ENCODE results near the gene SUN3.

DNA sequence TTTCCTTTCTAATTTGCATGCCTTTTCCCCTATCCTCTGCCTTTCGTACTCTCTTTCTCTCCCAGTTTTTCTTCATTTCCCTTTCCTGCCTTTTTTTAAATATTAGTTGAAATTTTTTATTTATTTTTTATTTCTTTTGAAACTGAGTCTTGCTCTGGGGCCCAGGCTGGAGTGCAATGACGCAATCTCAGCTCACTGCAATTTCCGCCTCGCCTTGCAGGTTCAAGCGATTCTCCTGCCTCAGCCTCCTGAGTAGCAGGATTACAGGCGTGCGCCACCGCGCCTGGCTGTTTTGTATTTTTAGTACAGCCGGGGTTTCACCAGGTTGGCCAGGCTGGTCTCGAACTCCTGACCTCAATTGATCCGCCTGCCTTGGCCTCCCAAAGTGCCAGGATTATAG is 29.5 kb downstream of the SUN3 start:
- TF ChIP-seq NFYB (IDR thresholded peaks at IDR 0.05; ENCODE audit: insufficient read depth, low read depth, low read length) (no peak), PRDM15 (CRISPR knock-in tag; IDR thresholded peaks at IDR 0.05) (no peak), EZH2 (IDR thresholded peaks at IDR 0.05; ENCODE audit: borderline replicate concordance, control insufficient read depth, low read depth, low read length) (no peak), NRF1 (conservative IDR thresholded peaks at IDR 0.05; ENCODE audit: low read depth, low read length) (no peak), CEBPZ (IDR thresholded peaks at IDR 0.05; ENCODE audit: low read depth, low read length) (no peak), ZNF24 (IDR thresholded peaks at IDR 0.05) (no peak), SP1 (IDR thresholded peaks at IDR 0.05; ENCODE audit: low read depth, low read length) (no peak), POLR2AphosphoS5 (IDR thresholded peaks at IDR 0.05; ENCODE audit: low read length) (no peak), HCFC1 (IDR thresholded peaks at IDR 0.05; ENCODE audit: low read length) (no peak), SMC3 (IDR thresholded peaks at IDR 0.05; ENCODE audit: borderline replicate concordance, low read length) (no peak)
- TF ChIP-seq, protein P1, sequence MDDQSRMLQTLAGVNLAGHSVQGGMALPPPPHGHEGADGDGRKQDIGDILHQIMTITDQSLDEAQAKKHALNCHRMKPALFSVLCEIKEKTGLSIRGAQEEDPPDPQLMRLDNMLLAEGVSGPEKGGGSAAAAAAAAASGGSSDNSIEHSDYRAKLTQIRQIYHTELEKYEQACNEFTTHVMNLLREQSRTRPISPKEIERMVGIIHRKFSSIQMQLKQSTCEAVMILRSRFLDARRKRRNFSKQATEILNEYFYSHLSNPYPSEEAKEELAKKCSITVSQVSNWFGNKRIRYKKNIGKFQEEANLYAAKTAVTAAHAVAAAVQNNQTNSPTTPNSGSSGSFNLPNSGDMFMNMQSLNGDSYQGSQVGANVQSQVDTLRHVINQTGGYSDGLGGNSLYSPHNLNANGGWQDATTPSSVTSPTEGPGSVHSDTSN (IDR thresholded peaks at IDR 0.05; ENCODE audit: insufficient replicate concordance, low read depth, low read length) = no peak
- TF ChIP-seq, protein P2, sequence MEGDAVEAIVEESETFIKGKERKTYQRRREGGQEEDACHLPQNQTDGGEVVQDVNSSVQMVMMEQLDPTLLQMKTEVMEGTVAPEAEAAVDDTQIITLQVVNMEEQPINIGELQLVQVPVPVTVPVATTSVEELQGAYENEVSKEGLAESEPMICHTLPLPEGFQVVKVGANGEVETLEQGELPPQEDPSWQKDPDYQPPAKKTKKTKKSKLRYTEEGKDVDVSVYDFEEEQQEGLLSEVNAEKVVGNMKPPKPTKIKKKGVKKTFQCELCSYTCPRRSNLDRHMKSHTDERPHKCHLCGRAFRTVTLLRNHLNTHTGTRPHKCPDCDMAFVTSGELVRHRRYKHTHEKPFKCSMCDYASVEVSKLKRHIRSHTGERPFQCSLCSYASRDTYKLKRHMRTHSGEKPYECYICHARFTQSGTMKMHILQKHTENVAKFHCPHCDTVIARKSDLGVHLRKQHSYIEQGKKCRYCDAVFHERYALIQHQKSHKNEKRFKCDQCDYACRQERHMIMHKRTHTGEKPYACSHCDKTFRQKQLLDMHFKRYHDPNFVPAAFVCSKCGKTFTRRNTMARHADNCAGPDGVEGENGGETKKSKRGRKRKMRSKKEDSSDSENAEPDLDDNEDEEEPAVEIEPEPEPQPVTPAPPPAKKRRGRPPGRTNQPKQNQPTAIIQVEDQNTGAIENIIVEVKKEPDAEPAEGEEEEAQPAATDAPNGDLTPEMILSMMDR (IDR thresholded peaks at IDR 0.05 in 2 of 3, conservative IDR thresholded peaks at IDR 0.05 in 1 of 3; ENCODE audit: control insufficient read depth in 2 of 3, extremely low read depth in 1 of 3, insufficient read depth in 1 of 3, low read depth in 3 of 3, low read length in 3 of 3) = no peak

Measured in GM12878 (cell line).